Activated effector memory CD4-positive, alpha-beta T cell treated with Interleukin-2 at 50 U/mL for 16 hours (primary cell): Measurements from ENCODE around the gene MAN1C1.

Experiments used
- DNase-seq: peaks from one replicate; pipeline ENCODE4 v3.0.0-alpha.2; 2020

Gene MAN1C1

DNA sequence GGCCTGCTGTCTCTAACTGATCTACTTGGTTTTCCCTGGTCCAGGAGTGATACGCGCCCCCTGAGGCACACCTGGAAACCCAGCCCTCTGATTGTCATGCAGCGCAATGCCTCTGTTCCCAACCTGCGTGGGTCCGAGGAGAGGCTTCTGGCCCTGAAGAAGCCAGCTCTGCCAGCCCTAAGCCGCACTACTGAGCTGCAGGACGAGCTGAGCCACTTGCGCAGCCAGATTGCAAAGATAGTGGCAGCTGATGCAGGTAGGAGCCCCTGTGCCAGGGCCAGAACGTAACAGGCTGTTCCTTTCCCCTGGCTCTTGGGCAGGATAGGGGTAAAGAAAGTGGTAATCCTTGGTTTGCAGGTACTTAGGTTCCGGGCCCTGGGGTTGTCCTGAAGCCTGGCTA, 210.0 kb downstream of the MAN1C1 start:
- no peak for DNase-seq

DNA sequence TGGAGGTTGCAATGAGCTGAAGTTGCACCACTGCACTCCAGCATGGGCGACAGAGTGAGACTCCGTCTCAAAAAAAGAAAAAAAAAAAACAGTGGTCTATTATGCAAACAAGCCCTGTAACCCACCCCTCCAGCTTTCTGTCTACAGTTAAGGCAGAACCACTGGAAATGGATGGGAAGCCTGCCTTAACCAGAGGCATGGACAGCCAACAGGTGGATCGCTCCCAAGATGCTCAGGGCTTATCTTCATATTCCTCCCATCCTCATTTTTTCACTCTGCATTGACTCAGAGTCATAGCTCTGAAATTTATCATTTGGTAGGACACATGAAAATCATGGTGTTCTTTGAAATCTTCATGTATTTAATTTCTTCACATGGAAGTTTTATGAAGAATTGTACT, 211.9 kb downstream of the MAN1C1 start:
- no peak for DNase-seq

- no peak for DNase-seq
Observed at GRCh38 chr1:25829046-25829445, 212.5 kb downstream of the MAN1C1 start.

GRCh38 chr1:25831569-25832196, 215.1 kb downstream of the MAN1C1 start:
- DNase-seq, result no peak

GRCh38 chr1:25832336-25833037, 215.9 kb downstream of the MAN1C1 start:
- no peak for DNase-seq

GRCh38 chr1:25833158-25833557, 216.6 kb downstream of the MAN1C1 start:
- DNase-seq, result no peak
